Measurements from ENCODE around the gene ZNF419.
"Not testable (repeated sequence)": the region's sequence is repeated elsewhere in the genome, so short reads cannot be mapped to it uniquely, and the experiment has no call there.

ZNF419 gene

GRCh38 chr19:57487477-57488298, at the start of gene ZNF419:
TSS of gene ZNF419 (plus strand) at chr19:57487750. CDS start at chr19:57487951, 201 bp downstream.
- peak; percentile 89 to 91 for DNase-seq (ENCODE audit: low read depth in 2 of 2)

GRCh38 chr19:57437931-57438330, 49.6 kb upstream of the ZNF419 start:
- DNase-seq (ENCODE audit: low read depth in 2 of 2): no peak

GRCh38 chr19:57438925-57439324, 48.6 kb upstream of the ZNF419 start:
- no peak for DNase-seq (ENCODE audit: low read depth in 2 of 2)

- no peak for DNase-seq (ENCODE audit: low read depth in 2 of 2)
These were observed 45.4 kb upstream of the ZNF419 start for GRCh38 chr19:57441979-57442752.

GRCh38 chr19:57443121-57443696, 44.3 kb upstream of the ZNF419 start:
- no peak for DNase-seq (ENCODE audit: low read depth in 2 of 2)

- DNase-seq (ENCODE audit: low read depth in 2 of 2): no peak
These were observed 35.2 kb upstream of the ZNF419 start for GRCh38 chr19:57452307-57452706.

- DNase-seq (ENCODE audit: low read depth in 2 of 2): no peak
These were observed 21.7 kb upstream of the ZNF419 start for GRCh38 chr19:57465680-57466381.

- no peak for DNase-seq (ENCODE audit: low read depth in 2 of 2)
These were observed 21.1 kb upstream of the ZNF419 start for GRCh38 chr19:57466489-57466888.

- no peak for DNase-seq (ENCODE audit: low read depth in 2 of 2)
These were observed 13.9 kb upstream of the ZNF419 start for GRCh38 chr19:57473646-57474045.

- peak; percentile 77 to 79 for DNase-seq (ENCODE audit: low read depth in 2 of 2)
These were observed 10.2 kb upstream of the ZNF419 start, which contains the start of gene ZNF772 for GRCh38 chr19:57477191-57478008. TSS of gene ZNF772 (minus strand) at chr19:57477566. CDS start at chr19:57477309, 257 bp downstream.

GRCh38 chr19:57488299-57488644, 722 bp downstream of the ZNF419 start:
- not testable (repeated sequence) for DNase-seq (ENCODE audit: low read depth in 2 of 2)

GRCh38 chr19:57499332-57499679, 11.8 kb downstream of the ZNF419 start:
- not testable (repeated sequence) for DNase-seq (ENCODE audit: low read depth in 2 of 2)

GRCh38 chr19:57499680-57500395, 12.3 kb downstream of the ZNF419 start, which contains the start of gene ZNF773:
TSS of gene ZNF773 (plus strand) at chr19:57499938. CDS start at chr19:57500081, 143 bp downstream.
- peak; percentile 92 to 95 for DNase-seq (ENCODE audit: low read depth in 2 of 2)

- DNase-seq (ENCODE audit: low read depth in 2 of 2): not testable (repeated sequence)
These were observed 12.8 kb downstream of the ZNF419 start for GRCh38 chr19:57500400-57500799.

- no peak for DNase-seq (ENCODE audit: low read depth in 2 of 2)
These were observed 18.6 kb downstream of the ZNF419 start for GRCh38 chr19:57506163-57506562.

GRCh38 chr19:57511484-57511883, 23.9 kb downstream of the ZNF419 start:
- DNase-seq (ENCODE audit: low read depth in 2 of 2): no peak

- DNase-seq (ENCODE audit: low read depth in 2 of 2): no peak
These were observed 25.3 kb downstream of the ZNF419 start for GRCh38 chr19:57512845-57513244.

- DNase-seq (ENCODE audit: low read depth in 2 of 2): no peak
These were observed 27.7 kb downstream of the ZNF419 start for GRCh38 chr19:57515255-57515654.

GRCh38 chr19:57518021-57518420, 30.5 kb downstream of the ZNF419 start:
- not testable (repeated sequence) for DNase-seq (ENCODE audit: low read depth in 2 of 2)
